Thoracic aorta (tissue), 2 donors: Measurements from ENCODE around the gene SPTLC3. TPM values are rescaled to one million over a fixed set of nuclear protein-coding genes. Genes with fewer than 3 reads are reported as not detected.

Source experiments
- ATAC-seq: fragments of 150-250 bp; one replicate; pipeline ENCODE4 v1.8.0; 2017; ENCODE audit warnings: low read depth; ENCODE audit not compliant: insufficient number of reproducible peaks, low FRiP score
- DNase-seq: peaks from one replicate; pipeline ENCODE4 v3.0.0-alpha.2; 2020; ENCODE audit warnings: low spot score
- H3K27ac ChIP-seq, 2 donors: fragments of 200-600 bp; sonication (generic); 1 replicate in 1 of 2; 2 replicates in 1 of 2; pipeline ENCODE4 v1.5.1; 2016; ENCODE audit warnings: mild to moderate bottlenecking in 2 of 2, moderate library complexity in 2 of 2
- H3K27me3 ChIP-seq: fragments of 200-600 bp; sonication (generic); replicated peaks from 2 replicates; pipeline ENCODE4 v1.6.0; 2016; ENCODE audit warnings: mild to moderate bottlenecking; ENCODE audit not compliant: insufficient read depth
- H3K36me3 ChIP-seq: fragments of 200-600 bp; sonication (generic); one replicate; pipeline ENCODE4 v1.5.1; 2016
- H3K4me1 ChIP-seq, 2 donors: fragments of 200-600 bp; sonication (generic); 1 replicate in 1 of 2; 2 replicates in 1 of 2; pipeline versions ENCODE4 v1.5.1 to v1.6.0; 2016; ENCODE audit warnings: low read depth in 2 of 2, mild to moderate bottlenecking in 1 of 2; ENCODE audit not compliant: control insufficient read depth in 1 of 2
- H3K4me3 ChIP-seq: fragments of 200-600 bp; sonication (generic); 2 replicates; pipeline ENCODE4 v1.5.1; 2016; ENCODE audit warnings: mild to moderate bottlenecking
- H3K9me3 ChIP-seq: fragments of 200-600 bp; sonication (generic); 2 replicates; pipeline ENCODE4 v1.5.1; 2016
- CTCF ChIP-seq: fragments of 200-600 bp; sonication (generic); IDR thresholded peaks from one replicate; pipeline ENCODE4 v1.5.1; 2019; ENCODE audit warnings: antibody characterized with exemption
- total RNA-seq, 2 donors: library from RNA; depleted of rRNA; stranded (reverse); fragments of >200 nt; gene quantifications; one replicate each; pipeline versions ENCODE4 v1.1.0 to v1.2.3, GENCODE V29; 2016

SPTLC3 gene
- total RNA-seq, 2 donors from 2014 or later: 4.5 to 6.2 TPM

- Histone ChIP-seq H3K27ac (no peak overlapping the region), H3K9me3 (no peaks in the 10 kb centered on the region), H3K4me3 (no peak overlapping the region), H3K4me1 (no peaks in the 10 kb centered on the region), H3K36me3 (no peaks in the 10 kb centered on the region), H3K27me3 (no peaks in the 10 kb centered on the region)
- TF ChIP-seq CTCF: no peak
- ATAC-seq (no peak), DNase-seq (no peak)
These were observed 119.4 kb downstream of the SPTLC3 start for GRCh38 chr20:13128173-13128572.

- peaks cover 3% of the 10 kb centered on the region for H3K36me3 ChIP-seq
- no peak for TF ChIP-seq CTCF
- no peaks in the 10 kb centered on the region for H3K9me3 ChIP-seq
- no peaks in the 10 kb centered on the region for H3K27me3 ChIP-seq
- DNase-seq (no peak), ATAC-seq (no peak)
- no peak overlapping the region for H3K4me3 ChIP-seq
- H3K27ac ChIP-seq: no peak overlapping the region
- H3K4me1 ChIP-seq: no peaks in the 10 kb centered on the region
These were observed 121.4 kb downstream of the SPTLC3 start for GRCh38 chr20:13130061-13130706.

GRCh38 chr20:13130707-13131103 lies 121.9 kb downstream of the SPTLC3 start:
- Histone ChIP-seq H3K4me1 (no peaks in the 10 kb centered on the region), H3K36me3 (peaks cover 3% of the 10 kb centered on the region), H3K9me3 (no peaks in the 10 kb centered on the region), H3K27ac (no peak overlapping the region), H3K4me3 (no peak overlapping the region), H3K27me3 (no peaks in the 10 kb centered on the region)
- ATAC-seq (no peak), DNase-seq (no peak)
- TF ChIP-seq CTCF: no peak

GRCh38 chr20:13131688-13132087 lies 122.9 kb downstream of the SPTLC3 start:
- no peak for TF ChIP-seq CTCF
- no peak overlapping the region for H3K27ac ChIP-seq
- H3K4me1 ChIP-seq: no peaks in the 10 kb centered on the region
- no peak for ATAC-seq
- no peak for DNase-seq
- H3K9me3 ChIP-seq: no peaks in the 10 kb centered on the region
- no peak overlapping the region for H3K4me3 ChIP-seq
- H3K36me3 ChIP-seq: peaks cover 3% of the 10 kb centered on the region
- no peaks in the 10 kb centered on the region for H3K27me3 ChIP-seq

GRCh38 chr20:13139459-13140150 lies 130.8 kb downstream of the SPTLC3 start:
- Histone ChIP-seq H3K4me3 (no peak overlapping the region), H3K36me3 (no peaks in the 10 kb centered on the region), H3K27ac (no peak overlapping the region), H3K9me3 (no peaks in the 10 kb centered on the region), H3K4me1 (no peaks in the 10 kb centered on the region), H3K27me3 (no peaks in the 10 kb centered on the region)
- DNase-seq (no peak), ATAC-seq (no peak)
- TF ChIP-seq CTCF: no peak
